HL-60 (cell line): ENCODE data around the gene PLXNA2.

Experiments
- GABPA ChIP-seq: IDR thresholded peaks from 2 replicates; pipeline ENCODE4 v1.6.1; 2012; ENCODE audit warnings: low read depth
- POLR2AphosphoS5 ChIP-seq: IDR thresholded peaks from 2 replicates; pipeline ENCODE4 v1.6.1; 2012; ENCODE audit warnings: low read depth
- TF ChIP-seq, protein P1 (sequence below): IDR thresholded peaks from one replicate; pipeline ENCODE4 v1.5.1; 2011; ENCODE audit warnings: low read length, control low read depth, inconsistent platforms; ENCODE audit not compliant: insufficient read depth

DNA sequence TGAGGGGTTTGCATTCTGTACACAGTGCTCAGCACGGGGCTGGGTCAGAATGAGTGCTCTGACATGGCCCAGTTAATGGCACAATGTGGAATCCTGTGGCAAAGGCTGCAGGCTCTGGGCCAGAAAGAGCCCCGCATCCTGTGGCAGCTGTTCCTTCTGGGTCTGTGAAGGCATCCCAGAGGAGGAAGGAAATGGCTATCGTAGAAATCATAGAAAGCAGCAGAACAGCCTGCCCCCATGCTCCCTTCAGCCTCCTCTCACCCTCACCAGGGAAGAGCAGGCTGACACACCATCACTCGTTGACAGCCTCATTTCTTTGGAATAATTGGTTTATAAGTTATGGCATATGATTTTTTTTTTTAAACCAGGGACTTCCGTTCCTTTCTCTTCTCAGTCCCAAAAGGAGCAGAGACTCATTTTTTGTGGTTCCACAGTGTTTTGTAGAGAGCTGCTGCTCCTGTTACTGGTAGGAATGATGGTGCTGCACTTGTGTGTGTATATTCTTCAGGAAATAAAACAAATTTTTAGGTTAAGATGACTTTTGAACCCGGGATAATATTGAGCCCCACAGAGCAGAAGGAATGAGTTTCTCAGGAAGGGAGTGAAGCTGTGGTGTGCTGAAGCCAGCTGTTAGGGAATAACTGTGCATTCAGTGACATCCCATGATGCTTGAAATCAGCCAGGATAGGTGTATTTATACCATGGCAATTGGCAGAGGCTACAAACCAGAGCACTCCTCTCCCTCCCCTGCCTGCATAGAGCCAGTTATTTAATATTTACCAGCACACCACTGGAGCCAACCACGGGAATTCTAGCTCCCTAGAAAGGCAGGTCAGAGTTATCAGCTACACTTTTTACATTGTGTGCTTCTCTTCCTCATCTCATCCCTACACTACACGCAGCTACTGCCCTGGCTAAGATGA is 32.0 kb downstream of the PLXNA2 start:
- TF ChIP-seq, protein P1, sequence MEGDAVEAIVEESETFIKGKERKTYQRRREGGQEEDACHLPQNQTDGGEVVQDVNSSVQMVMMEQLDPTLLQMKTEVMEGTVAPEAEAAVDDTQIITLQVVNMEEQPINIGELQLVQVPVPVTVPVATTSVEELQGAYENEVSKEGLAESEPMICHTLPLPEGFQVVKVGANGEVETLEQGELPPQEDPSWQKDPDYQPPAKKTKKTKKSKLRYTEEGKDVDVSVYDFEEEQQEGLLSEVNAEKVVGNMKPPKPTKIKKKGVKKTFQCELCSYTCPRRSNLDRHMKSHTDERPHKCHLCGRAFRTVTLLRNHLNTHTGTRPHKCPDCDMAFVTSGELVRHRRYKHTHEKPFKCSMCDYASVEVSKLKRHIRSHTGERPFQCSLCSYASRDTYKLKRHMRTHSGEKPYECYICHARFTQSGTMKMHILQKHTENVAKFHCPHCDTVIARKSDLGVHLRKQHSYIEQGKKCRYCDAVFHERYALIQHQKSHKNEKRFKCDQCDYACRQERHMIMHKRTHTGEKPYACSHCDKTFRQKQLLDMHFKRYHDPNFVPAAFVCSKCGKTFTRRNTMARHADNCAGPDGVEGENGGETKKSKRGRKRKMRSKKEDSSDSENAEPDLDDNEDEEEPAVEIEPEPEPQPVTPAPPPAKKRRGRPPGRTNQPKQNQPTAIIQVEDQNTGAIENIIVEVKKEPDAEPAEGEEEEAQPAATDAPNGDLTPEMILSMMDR: no peak
- TF ChIP-seq POLR2AphosphoS5: no peak
- no peak for TF ChIP-seq GABPA
